Hindlimb muscle (tissue), 1 donor: Measurements from ENCODE around the gene TNPO1. TPM values are rescaled to one million over a fixed set of nuclear protein-coding genes. Genes with fewer than 3 reads are reported as not detected.

Source experiments
- DNase-seq: peaks from one replicate; pipeline ENCODE4 v3.0.0-alpha.2; 2013
- polyA plus RNA-seq: library from polyadenylated mRNA; unstranded; fragments of 120-200 nt; gene quantifications from one replicate; pipeline ENCODE4 v1.2.1, GENCODE V29; 2013; ENCODE audit not compliant: insufficient read length

TNPO1 gene
- polyA plus RNA-seq, 1 donor = 82.1 TPM

GRCh38 chr5:72818866-72819534, 2.5 kb downstream of the TNPO1 start:
- DNase-seq = peak; percentile 54

- no peak for DNase-seq
Measured at GRCh38 chr5:72821776-72822175, 5.3 kb downstream of the TNPO1 start.

- no peak for DNase-seq
Measured at GRCh38 chr5:72822944-72823343, 6.5 kb downstream of the TNPO1 start.

- no peak for DNase-seq
Measured at GRCh38 chr5:72829707-72830106, 13.2 kb downstream of the TNPO1 start.

GRCh38 chr5:72830362-72830761, 13.9 kb downstream of the TNPO1 start:
- no peak for DNase-seq

- no peak for DNase-seq
Measured at GRCh38 chr5:72831685-72832084, 15.2 kb downstream of the TNPO1 start.

GRCh38 chr5:72834924-72835323, 18.5 kb downstream of the TNPO1 start:
- no peak for DNase-seq

GRCh38 chr5:72835633-72836032, 19.2 kb downstream of the TNPO1 start:
- no peak for DNase-seq

GRCh38 chr5:72836810-72837209, 20.3 kb downstream of the TNPO1 start:
- no peak for DNase-seq

- no peak for DNase-seq
Measured at GRCh38 chr5:72837524-72838096, 21.1 kb downstream of the TNPO1 start.

GRCh38 chr5:72840041-72840440, 23.6 kb downstream of the TNPO1 start:
- no peak for DNase-seq

GRCh38 chr5:72841756-72842535, 25.5 kb downstream of the TNPO1 start:
- DNase-seq = no peak

- no peak for DNase-seq
Measured at GRCh38 chr5:72842816-72843215, 26.4 kb downstream of the TNPO1 start.

- DNase-seq = no peak
Measured at GRCh38 chr5:72844218-72844603, 27.8 kb downstream of the TNPO1 start.

- no peak for DNase-seq
Measured at GRCh38 chr5:72845889-72846288, 29.4 kb downstream of the TNPO1 start.

GRCh38 chr5:72846483-72846882, 30.0 kb downstream of the TNPO1 start:
- DNase-seq = no peak

GRCh38 chr5:72847439-72847838, 31.0 kb downstream of the TNPO1 start:
- DNase-seq = no peak

GRCh38 chr5:72847989-72848473, 31.6 kb downstream of the TNPO1 start:
- peak; percentile 93 for DNase-seq

GRCh38 chr5:72848474-72849428, 32.3 kb downstream of the TNPO1 start:
- DNase-seq = peak; percentile 61

GRCh38 chr5:72849546-72849945, 33.1 kb downstream of the TNPO1 start:
- no peak for DNase-seq

GRCh38 chr5:72850113-72850512, 33.7 kb downstream of the TNPO1 start:
- no peak for DNase-seq

- DNase-seq = no peak
Measured at GRCh38 chr5:72852356-72852755, 35.9 kb downstream of the TNPO1 start.

- no peak for DNase-seq
Measured at GRCh38 chr5:72854419-72854818, 38.0 kb downstream of the TNPO1 start.
